Left ventricle myocardium inferior (tissue), 1 donor: Measurements from ENCODE around the gene PLCH1. TPM values are rescaled to one million over a fixed set of nuclear protein-coding genes. Genes with fewer than 3 reads are reported as not detected.

ENCODE experiments used
- DNase-seq: peaks from one replicate; pipeline ENCODE4 v3.0.0-alpha.2; 2020
- H3K27ac ChIP-seq: fragments of 200-600 bp; replicated peaks from 2 replicates; pipeline ENCODE4 v1.8.0; 2021
- H3K27me3 ChIP-seq: fragments of 200-600 bp; 2 replicates; pipeline ENCODE4 v1.8.0; 2021; ENCODE audit warnings: low read depth
- H3K36me3 ChIP-seq: fragments of 200-600 bp; 2 replicates; pipeline ENCODE4 v1.8.0; 2021
- H3K4me1 ChIP-seq: fragments of 200-600 bp; 2 replicates; pipeline ENCODE4 v1.8.0; 2021
- H3K4me3 ChIP-seq: fragments of 200-600 bp; 2 replicates; pipeline ENCODE4 v1.8.0; 2021; ENCODE audit warnings: mild to moderate bottlenecking, moderate library complexity
- H3K9me3 ChIP-seq: fragments of 200-600 bp; replicated peaks from 2 replicates; pipeline ENCODE4 v1.8.0; 2021
- intact Hi-C: fragments of 100-400 bp; cut with micrococcal nuclease; formaldehyde crosslinking; loops from one replicate; pipeline ENCODE4 v1.11.0; 2022
- total RNA-seq: library from RNA; stranded (reverse); fragmentation: NEBNext Ultra II Directional; extraction: Animal tissue kit (Norgen Biotek cat#: 25700); gene quantifications from one replicate; pipeline ENCODE4 v1.2.1, GENCODE V29; 2021
- TF ChIP-seq, protein P1 (sequence below): fragments of 200-600 bp; IDR thresholded peaks from 2 replicates; pipeline ENCODE4 v1.8.0; 2021; ENCODE audit warnings: antibody characterized with exemption, mild to moderate bottlenecking, borderline replicate concordance
- donor health status: DM: no; HTN: yes; CAD: no; lungs with severe emphysema.

The PLCH1 gene
- total RNA-seq, 1 donor from 2014 or later, result 0.85 TPM

DNA sequence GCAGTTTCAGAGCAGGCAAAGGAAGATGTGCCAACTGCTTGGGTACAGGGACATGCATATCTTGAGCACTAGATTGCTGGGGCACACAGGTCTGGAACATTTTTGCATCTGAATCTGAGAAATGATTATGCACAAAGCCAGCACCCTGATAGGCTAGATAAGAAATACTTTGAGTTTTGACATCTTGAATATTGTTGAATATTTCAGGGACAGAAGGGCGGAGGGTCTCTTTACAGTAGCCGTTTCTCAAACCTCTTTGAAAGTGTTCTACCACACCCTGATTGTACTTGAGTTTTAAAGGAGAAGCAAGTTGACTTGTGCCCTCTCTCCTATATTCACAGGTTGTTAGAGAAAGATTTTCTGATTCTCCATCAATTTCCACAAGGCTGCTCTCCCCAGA, 263.3 kb downstream of the PLCH1 start:
- intact Hi-C loops, result no loop called here
- no peak for DNase-seq
- H3K4me1 ChIP-seq, result no peaks in the 10 kb centered on the region
- H3K9me3 ChIP-seq, result peaks cover 16% of the 10 kb centered on the region
- no peaks in the 10 kb centered on the region for H3K27me3 ChIP-seq
- TF ChIP-seq, protein P1, sequence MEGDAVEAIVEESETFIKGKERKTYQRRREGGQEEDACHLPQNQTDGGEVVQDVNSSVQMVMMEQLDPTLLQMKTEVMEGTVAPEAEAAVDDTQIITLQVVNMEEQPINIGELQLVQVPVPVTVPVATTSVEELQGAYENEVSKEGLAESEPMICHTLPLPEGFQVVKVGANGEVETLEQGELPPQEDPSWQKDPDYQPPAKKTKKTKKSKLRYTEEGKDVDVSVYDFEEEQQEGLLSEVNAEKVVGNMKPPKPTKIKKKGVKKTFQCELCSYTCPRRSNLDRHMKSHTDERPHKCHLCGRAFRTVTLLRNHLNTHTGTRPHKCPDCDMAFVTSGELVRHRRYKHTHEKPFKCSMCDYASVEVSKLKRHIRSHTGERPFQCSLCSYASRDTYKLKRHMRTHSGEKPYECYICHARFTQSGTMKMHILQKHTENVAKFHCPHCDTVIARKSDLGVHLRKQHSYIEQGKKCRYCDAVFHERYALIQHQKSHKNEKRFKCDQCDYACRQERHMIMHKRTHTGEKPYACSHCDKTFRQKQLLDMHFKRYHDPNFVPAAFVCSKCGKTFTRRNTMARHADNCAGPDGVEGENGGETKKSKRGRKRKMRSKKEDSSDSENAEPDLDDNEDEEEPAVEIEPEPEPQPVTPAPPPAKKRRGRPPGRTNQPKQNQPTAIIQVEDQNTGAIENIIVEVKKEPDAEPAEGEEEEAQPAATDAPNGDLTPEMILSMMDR, result no peak
- no peaks in the 10 kb centered on the region for H3K36me3 ChIP-seq
- no peak overlapping the region for H3K27ac ChIP-seq
- H3K4me3 ChIP-seq, result no peak overlapping the region

DNA sequence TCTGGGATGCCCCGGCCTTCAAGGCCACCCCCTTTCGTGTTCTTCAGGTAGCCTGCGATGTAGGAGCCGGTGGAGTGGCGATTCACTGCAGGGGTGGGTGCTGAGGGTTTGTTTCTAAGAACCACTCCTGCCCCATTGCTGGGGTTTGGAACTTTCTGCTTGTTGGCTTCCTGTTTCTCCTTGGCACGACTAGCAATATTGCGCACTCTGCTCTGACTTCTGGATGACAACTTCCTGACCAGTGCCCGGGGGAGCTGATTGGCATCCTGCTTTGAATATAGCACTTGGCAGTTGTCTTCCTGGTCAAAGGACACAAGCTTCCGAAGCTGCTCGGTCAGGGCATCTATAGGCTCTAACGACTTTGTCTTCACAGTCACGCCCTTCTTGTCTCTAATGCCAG, 263.8 kb downstream of the PLCH1 start:
- H3K36me3 ChIP-seq, result no peaks in the 10 kb centered on the region
- no peak overlapping the region for H3K27ac ChIP-seq
- no peaks in the 10 kb centered on the region for H3K4me1 ChIP-seq
- peaks cover 22% of the 10 kb centered on the region for H3K9me3 ChIP-seq
- no peak overlapping the region for H3K4me3 ChIP-seq
- H3K27me3 ChIP-seq, result no peaks in the 10 kb centered on the region
- intact Hi-C loops, result no loop called here
- TF ChIP-seq, protein P1, result no peak
- DNase-seq, result no peak

DNA sequence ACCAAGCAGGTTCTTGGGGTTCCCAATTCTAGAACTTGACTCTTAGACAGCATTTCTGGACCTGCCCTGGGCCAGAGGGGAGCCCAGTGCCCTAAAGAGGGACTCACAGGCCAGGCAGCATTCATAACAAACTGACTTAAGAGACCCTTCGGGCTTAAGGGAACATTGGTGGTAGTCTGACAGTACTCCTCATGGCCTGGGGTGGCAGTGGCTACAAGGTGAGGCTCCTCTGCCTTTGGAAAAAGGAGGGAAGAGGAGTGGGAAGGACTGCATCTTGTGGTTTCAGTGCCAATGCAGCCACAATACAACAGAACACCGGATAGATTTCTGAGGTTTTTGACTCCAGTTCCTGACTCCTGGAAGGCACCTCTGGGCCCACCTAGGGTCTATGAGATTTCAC, 279.2 kb downstream of the PLCH1 start:
- H3K27ac ChIP-seq, result no peak overlapping the region
- peaks cover 38% of the 10 kb centered on the region for H3K9me3 ChIP-seq
- no peaks in the 10 kb centered on the region for H3K4me1 ChIP-seq
- no peaks in the 10 kb centered on the region for H3K27me3 ChIP-seq
- no peak for DNase-seq
- intact Hi-C loops, result no loop called here
- no peaks in the 10 kb centered on the region for H3K36me3 ChIP-seq
- TF ChIP-seq, protein P1, result no peak
- no peak overlapping the region for H3K4me3 ChIP-seq

DNA sequence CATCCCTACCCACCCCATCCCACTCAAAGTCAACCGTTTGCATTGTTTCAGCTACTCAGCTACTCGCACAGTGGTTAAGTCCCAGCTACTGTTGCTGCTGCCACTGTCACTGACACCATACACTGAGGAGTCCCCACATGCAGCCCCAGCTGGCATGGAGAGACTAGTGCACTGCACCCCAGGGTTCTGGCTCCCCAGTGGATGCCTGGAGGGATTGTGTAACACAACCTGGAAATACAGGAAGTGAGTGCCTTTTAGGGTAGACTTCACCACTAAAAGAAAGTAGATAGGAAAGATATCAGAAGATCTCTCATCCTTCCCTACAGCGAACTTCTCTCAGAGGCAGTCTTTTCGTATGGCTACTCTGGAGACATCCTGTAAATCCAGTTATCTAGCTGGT, 282.2 kb downstream of the PLCH1 start:
- TF ChIP-seq, protein P1, result no peak
- Histone ChIP-seq H3K36me3 (no peaks in the 10 kb centered on the region), H3K27ac (no peak overlapping the region), H3K4me3 (no peak overlapping the region), H3K4me1 (no peaks in the 10 kb centered on the region), H3K27me3 (no peaks in the 10 kb centered on the region), H3K9me3 (peaks cover 22% of the 10 kb centered on the region)
- DNase-seq, result no peak
- intact Hi-C loops, result no loop called here

DNA sequence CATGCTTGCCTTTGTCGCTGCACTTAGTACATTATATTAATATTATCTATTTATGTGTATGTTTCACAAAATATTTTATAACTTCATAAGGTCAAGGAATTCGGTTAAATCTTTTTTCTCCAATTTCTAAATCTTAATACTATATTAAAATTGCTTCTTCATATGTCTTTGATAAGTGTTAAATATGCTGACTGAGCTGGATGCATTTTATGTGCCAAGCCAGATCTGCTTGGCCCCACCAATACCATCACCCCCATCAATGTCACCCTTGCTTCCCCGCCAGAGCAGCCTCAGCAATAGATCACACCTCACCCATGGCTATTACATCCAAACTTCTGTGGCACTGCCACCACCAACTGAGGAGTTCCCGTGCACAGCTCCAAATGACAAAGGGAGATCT, 287.3 kb downstream of the PLCH1 start:
- DNase-seq, result no peak
- H3K36me3 ChIP-seq, result no peaks in the 10 kb centered on the region

More for the DNA sequence above, 287.3 kb downstream of the PLCH1 start:
- H3K9me3 ChIP-seq, result no peaks in the 10 kb centered on the region
- intact Hi-C loops, result no loop called here
- TF ChIP-seq, protein P1, result no peak
- no peaks in the 10 kb centered on the region for H3K27me3 ChIP-seq
- no peak overlapping the region for H3K4me3 ChIP-seq
- H3K27ac ChIP-seq, result no peak overlapping the region
- H3K4me1 ChIP-seq, result no peaks in the 10 kb centered on the region
